Measurements from ENCODE around the gene PTPRO.

The PTPRO gene

GRCh38 chr12:15646581-15646980 lies 324.3 kb downstream of the PTPRO start:
- no peak overlapping the region for H3K27ac ChIP-seq
- TF ChIP-seq CTCF (conservative IDR thresholded peaks at IDR 0.05): no peak
